Naive thymus-derived CD4-positive, alpha-beta T cell (primary cell): Measurements from ENCODE around the gene SCN8A. TPM values are rescaled to one million over a fixed set of nuclear protein-coding genes. Genes with fewer than 3 reads are reported as not detected.
A peak's percentile ranks its signal among the peaks of the same experiment; 100 is the strongest.

Source experiments
- ATAC-seq: fragments of 150-1000 bp; cut with Tn5 transposase; 2 replicates; pipeline ENCODE4 v1.10.0; 2021; ENCODE audit warnings: mild to moderate bottlenecking, moderate library complexity
- CTCF ChIA-PET: fragments of 350-600 bp; sonication (Branson Sonifier 250); formaldehyde crosslinking; loops from one replicate; lab custom pipeline; 2021; ENCODE audit warnings: antibody characterized with exemption; lab: Charles Lee
- POLR2A ChIA-PET: fragments of 350-600 bp; sonication (Branson Sonifier 250); formaldehyde crosslinking; loops from one replicate; lab custom pipeline; 2021; ENCODE audit warnings: antibody characterized with exemption, inconsistent platforms; lab: Charles Lee
- DNase-seq, 9 donors: peaks; one replicate each; pipeline versions ENCODE4 v3.0.0 to v3.0.0-alpha.2; 2020 to 2022; ENCODE audit warnings: mixed read lengths in 1 of 9
- H3K27ac ChIP-seq: one replicate; pipeline ENCODE4 v1.7.0; 2013; ENCODE audit warnings: mild to moderate bottlenecking, low read depth, low read length, moderate library complexity
- H3K27me3 ChIP-seq, 2 donors: one replicate each; pipeline ENCODE4 v1.7.0; 2013; ENCODE audit warnings: low read length in 2 of 2, mild to moderate bottlenecking in 2 of 2, moderate library complexity in 2 of 2; ENCODE audit not compliant: control insufficient read depth in 2 of 2, insufficient read depth in 2 of 2
- H3K36me3 ChIP-seq, 3 experiments: 1 replicate in 2 of 3; 2 replicates in 1 of 3; pipeline ENCODE4 v1.7.0; 2013; ENCODE audit warnings: low read length in 3 of 3, mild to moderate bottlenecking in 3 of 3, moderate library complexity in 1 of 3; ENCODE audit not compliant: insufficient read depth in 3 of 3, control insufficient read depth in 2 of 3
- H3K4me1 ChIP-seq, 2 donors: one replicate each; pipeline ENCODE4 v1.7.0; 2013; ENCODE audit warnings: low read length in 2 of 2, mild to moderate bottlenecking in 2 of 2, moderate library complexity in 1 of 2; ENCODE audit not compliant: control insufficient read depth in 2 of 2, insufficient read depth in 2 of 2
- H3K4me3 ChIP-seq: 2 replicates; pipeline ENCODE4 v1.7.0; 2013; ENCODE audit warnings: mild to moderate bottlenecking, low read length
- H3K9me3 ChIP-seq, 3 experiments: 1 replicate in 2 of 3; 2 replicates in 1 of 3; pipeline ENCODE4 v1.7.0; 2013; ENCODE audit warnings: low read length in 3 of 3; ENCODE audit not compliant: control insufficient read depth in 2 of 3
- H3K27ac Mint-ChIP-seq, 9 donors: one replicate each; pipeline ENCODE4 v1.8.0; 2020 to 2022; ENCODE audit warnings: mixed read lengths in 9 of 9, mild to moderate bottlenecking in 8 of 9, moderate library complexity in 5 of 9, inconsistent platforms in 2 of 9
- H3K27me3 Mint-ChIP-seq, 5 donors: one replicate each; pipeline ENCODE4 v1.8.0; 2021 to 2022; ENCODE audit warnings: mixed read lengths in 5 of 5, mild to moderate bottlenecking in 1 of 5
- H3K36me3 Mint-ChIP-seq, 5 donors: one replicate each; pipeline ENCODE4 v1.8.0; 2020 to 2022; ENCODE audit warnings: mixed read lengths in 5 of 5, mild to moderate bottlenecking in 3 of 5, inconsistent platforms in 1 of 5
- H3K4me1 Mint-ChIP-seq, 7 donors: one replicate each; pipeline ENCODE4 v1.8.0; 2020 to 2022; ENCODE audit warnings: mixed read lengths in 7 of 7, mild to moderate bottlenecking in 3 of 7, inconsistent platforms in 1 of 7
- H3K4me3 Mint-ChIP-seq, 10 donors: one replicate each; pipeline ENCODE4 v1.8.0; 2020 to 2022; ENCODE audit warnings: mild to moderate bottlenecking in 10 of 10, mixed read lengths in 10 of 10, moderate library complexity in 6 of 10, inconsistent platforms in 2 of 10
- H3K9me3 Mint-ChIP-seq, 11 donors: one replicate each; pipeline ENCODE4 v1.8.0; 2020 to 2022; ENCODE audit warnings: mixed read lengths in 11 of 11, mild to moderate bottlenecking in 4 of 11, inconsistent platforms in 1 of 11, moderate library complexity in 1 of 11
- intact Hi-C, 2 donors: fragments of 100-400 bp; cut with micrococcal nuclease; formaldehyde crosslinking; loops; one replicate each; pipeline ENCODE4 v1.15.1; 2023
- polyA plus RNA-seq, 2 donors: library from polyadenylated mRNA; unstranded; fragments of 300-500 nt; fragmentation: Illumina TruSeq; gene quantifications; one replicate each; pipeline ENCODE4 v1.2.3, GENCODE V29; 2021
- total RNA-seq, 6 experiments: library from RNA in 5 of 6; stranded (reverse) in 5 of 6; gene quantifications; 1 replicate in 5 of 6; 2 replicates in 1 of 6; pipeline ENCODE4 v1.2.3 and lab custom pipeline; 2021 to 2026

Gene SCN8A
- total and polyA plus RNA-seq, 7 experiments from 2014 or later: 0.01 to 1.1 (median 0.33) TPM

- ATAC-seq (no peak), DNase-seq (no peak)
- H3K4me3 Mint-ChIP-seq: no peak overlapping the region
- H3K36me3 Mint-ChIP-seq: no peaks in the 10 kb centered on the region
- Histone ChIP-seq H3K27ac (no peak overlapping the region), H3K27me3 (no peaks in the 10 kb centered on the region), H3K4me1 (no peaks in the 10 kb centered on the region), H3K36me3 (no peaks in the 10 kb centered on the region), H3K4me3 (no peak overlapping the region), H3K9me3 (no peaks in the 10 kb centered on the region)
- H3K27me3 Mint-ChIP-seq: peaks cover 6 to 46% (median 11%) of the 10 kb centered on the region in 5 donors
- H3K27ac Mint-ChIP-seq: no peak overlapping the region
- H3K9me3 Mint-ChIP-seq: no peaks in the 10 kb centered on the region
- CTCF ChIA-PET: interaction anchor here (0.5 to 1.3 kb wide), 2 partner anchors 9 to 268 kb away, joined by 3 to 4 read pairs; no protein-coding TSS in a partner anchor
- POLR2A ChIA-PET: no interaction called here
- peaks cover 6 to 24% (median 23%) of the 10 kb centered on the region in 7 donors for H3K4me1 Mint-ChIP-seq
- intact Hi-C loops: no loop called here
Observed at GRCh38 chr12:51852404-51853137, 261.5 kb downstream of the SCN8A start.

GRCh38 chr12:51855586-51856428 lies 264.8 kb downstream of the SCN8A start:
- Mint-ChIP-seq H3K4me1 (peaks cover 1 to 19% (median 15%) of the 10 kb centered on the region in 7 donors), H3K4me3 (no peak overlapping the region), H3K9me3 (peaks cover 0 to 2% (median 0%) of the 10 kb centered on the region in 11 donors), H3K27ac (peak overlapping the region in 1 of 9 donors; percentile 74), H3K27me3 (peaks cover 6 to 26% (median 15%) of the 10 kb centered on the region in 5 donors), H3K36me3 (no peaks in the 10 kb centered on the region)
- intact Hi-C loops: no loop called here
- Histone ChIP-seq H3K4me3 (no peak overlapping the region), H3K4me1 (no peaks in the 10 kb centered on the region), H3K27me3 (no peaks in the 10 kb centered on the region), H3K27ac (no peak overlapping the region), H3K36me3 (no peaks in the 10 kb centered on the region), H3K9me3 (no peaks in the 10 kb centered on the region)
- ChIA-PET POLR2A (no interaction called here), CTCF (no interaction called here)
- DNase-seq: no peak
- no peak for ATAC-seq

- intact Hi-C loops: no loop called here
- Histone ChIP-seq H3K27ac (no peak overlapping the region), H3K4me1 (no peaks in the 10 kb centered on the region), H3K36me3 (no peaks in the 10 kb centered on the region), H3K9me3 (no peaks in the 10 kb centered on the region), H3K27me3 (peaks cover 4 to 20% of the 10 kb centered on the region in 2 donors), H3K4me3 (no peak overlapping the region)
- Mint-ChIP-seq H3K36me3 (no peaks in the 10 kb centered on the region), H3K4me1 (peaks cover 0 to 14% (median 5%) of the 10 kb centered on the region in 7 donors), H3K9me3 (peaks cover 0 to 2% (median 0%) of the 10 kb centered on the region in 11 donors), H3K4me3 (no peak overlapping the region), H3K27ac (no peak overlapping the region), H3K27me3 (peaks cover 38 to 46% (median 42%) of the 10 kb centered on the region in 5 donors)
- ChIA-PET CTCF (no interaction called here), POLR2A (no interaction called here)
- no peak for DNase-seq
- ATAC-seq: no peak
Observed at GRCh38 chr12:51860986-51861385, 270.0 kb downstream of the SCN8A start.

Other genes starting within 250 kb of the SCN8A start
- gene CELA1, start 244.6 kb upstream of the SCN8A start, total RNA-seq: 1 to 10 TPM in 4 of 5 experiments, not detected in 1; 1.1 to 2.1 (median 1.4) TPM
- 1 to 10 TPM; 3.8 to 9.2 TPM for gene CELA1, start 244.6 kb upstream of the SCN8A start, polyA plus RNA-seq
- 10 to 100 TPM in 3 of 5 experiments, 1 to 10 TPM in 2; 2.5 to 19.5 (median 13.4) TPM for gene GALNT6, start 199.8 kb upstream of the SCN8A start, total RNA-seq
- gene GALNT6, start 199.8 kb upstream of the SCN8A start, polyA plus RNA-seq: 10 to 100 TPM in 1 of 2 donors, 1 to 10 TPM in 1; 6.2 to 14.0 TPM
- 1 to 10 TPM in 4 of 5 experiments, under 1 TPM in 1; 0.97 to 8.4 (median 3.4) TPM for gene SLC4A8, start 166.4 kb upstream of the SCN8A start, total RNA-seq
- gene SLC4A8, start 166.4 kb upstream of the SCN8A start, polyA plus RNA-seq: under 1 TPM; 0.13 to 0.34 TPM